GM19397 (cell line): ENCODE results near the gene IGSF23.

ENCODE experiments used
- ATAC-seq: cut with Tn5 transposase; IDR thresholded peaks from one replicate; pipeline ENCODE4 v1.9.1; 2021; ENCODE audit warnings: mild to moderate bottlenecking, moderate library complexity; ENCODE audit not compliant: unreplicated experiment

The IGSF23 gene

GRCh38 chr19:44613295-44614178 lies at the start of gene IGSF23:
IGSF23 (plus strand) TSS chr19:44613563; CDS start chr19:44613646, 83 bp downstream.
- ATAC-seq, result no peak

- ATAC-seq, result no peak
These were observed 46.4 kb upstream of the IGSF23 start for GRCh38 chr19:44566984-44567383.

GRCh38 chr19:44567745-44568144 lies 45.6 kb upstream of the IGSF23 start:
- ATAC-seq, result no peak

GRCh38 chr19:44570603-44570983 lies 42.8 kb upstream of the IGSF23 start:
- ATAC-seq, result no peak

- no peak for ATAC-seq
These were observed 42.2 kb upstream of the IGSF23 start for GRCh38 chr19:44570984-44571684.

GRCh38 chr19:44571830-44572580 lies 41.4 kb upstream of the IGSF23 start:
- ATAC-seq, result no peak

GRCh38 chr19:44572581-44572900 lies 40.8 kb upstream of the IGSF23 start:
- no peak for ATAC-seq

GRCh38 chr19:44573183-44573582 lies 40.2 kb upstream of the IGSF23 start:
- ATAC-seq, result no peak

GRCh38 chr19:44573627-44574026 lies 39.7 kb upstream of the IGSF23 start:
- ATAC-seq, result no peak

- ATAC-seq, result no peak
These were observed 39.0 kb upstream of the IGSF23 start for GRCh38 chr19:44574186-44574950.

- no peak for ATAC-seq
These were observed 38.2 kb upstream of the IGSF23 start for GRCh38 chr19:44575116-44575700.

GRCh38 chr19:44576843-44577565 lies 36.4 kb upstream of the IGSF23 start:
- no peak for ATAC-seq

GRCh38 chr19:44577566-44577874 lies 35.8 kb upstream of the IGSF23 start:
- ATAC-seq, result no peak

- no peak for ATAC-seq
These were observed 33.5 kb upstream of the IGSF23 start for GRCh38 chr19:44579663-44580365.

GRCh38 chr19:44580366-44580895 lies 32.9 kb upstream of the IGSF23 start:
- ATAC-seq, result no peak

GRCh38 chr19:44581288-44581687 lies 32.1 kb upstream of the IGSF23 start:
- no peak for ATAC-seq

- no peak for ATAC-seq
These were observed 30.6 kb upstream of the IGSF23 start for GRCh38 chr19:44582581-44583265.

GRCh38 chr19:44585371-44586133 lies 27.8 kb upstream of the IGSF23 start:
- ATAC-seq, result no peak
